AG04450 (cell line): Measurements from ENCODE around the gene SRF. TPM values are rescaled to one million over a fixed set of nuclear protein-coding genes. Genes with fewer than 3 reads are reported as not detected.

Experiments used
- CTCF ChIA-PET: fragments of 300-600, 350-600 bp; formaldehyde crosslinking; extraction: SDS; loops from one replicate; lab custom pipeline; 2022; ENCODE audit warnings: antibody characterized with exemption, inconsistent platforms; lab: Charles Lee
- POLR2A ChIA-PET: fragments of 350-600 bp; formaldehyde crosslinking; extraction: SDS; loops from one replicate; lab custom pipeline; 2021; ENCODE audit warnings: antibody characterized with exemption, inconsistent platforms; lab: Yijun Ruan, JAX
- DNase-seq: peaks from one replicate; pipeline ENCODE4 v3.0.0-alpha.2; 2011; ENCODE audit warnings: low read depth, low spot score
- H3K27ac ChIP-seq: one replicate; pipeline ENCODE4 v1.5.1; 2012; ENCODE audit warnings: low read depth, low read length, control low read depth
- H3K27me3 ChIP-seq: one replicate; pipeline ENCODE4 v1.6.0; 2012; ENCODE audit warnings: low read length; ENCODE audit not compliant: control insufficient read depth, insufficient read depth
- H3K4me3 ChIP-seq: 2 replicates; pipeline ENCODE4 v1.5.1; 2011; ENCODE audit warnings: mild to moderate bottlenecking, low read depth, low read length, control low read depth
- H3K9me3 ChIP-seq: 2 replicates; pipeline ENCODE4 v1.5.1; 2012; ENCODE audit warnings: low read length; ENCODE audit not compliant: control insufficient read depth, insufficient read depth
- CTCF ChIP-seq: IDR thresholded peaks from 2 replicates; pipeline ENCODE4 v1.5.1; 2011; ENCODE audit warnings: low read depth, low read length, control low read depth, inconsistent platforms
- polyA plus RNA-seq: library from polyadenylated mRNA; depleted of rRNA; stranded (reverse); fragments of >200 nt; gene quantifications from 2 replicates; pipeline ENCODE4 v1.2.3, GENCODE V29; 2011

SRF gene
- polyA plus RNA-seq, 1 experiment: 36.8 TPM

GRCh38 chr6:43159599-43159998 is 11.5 kb upstream of the SRF start:
- Histone ChIP-seq H3K27me3 (no peaks in the 10 kb centered on the region), H3K9me3 (no peaks in the 10 kb centered on the region), H3K4me3 (no peak overlapping the region), H3K27ac (no peak overlapping the region)
- ChIA-PET CTCF (interaction anchor here (1.9 kb wide), 1 partner anchor 16 kb away, joined by 6 read pairs; no protein-coding TSS in a partner anchor), POLR2A (no interaction called here)
- no peak for TF ChIP-seq CTCF
- no peak for DNase-seq

- DNase-seq: no peak
- POLR2A ChIA-PET: interaction anchor here (0.6 kb wide), 1 partner anchor 135 kb away, joined by 5 read pairs; no protein-coding TSS in a partner anchor
These were observed 7.2 kb upstream of the SRF start for GRCh38 chr6:43163899-43164298.

GRCh38 chr6:43170417-43170930 is 595 bp upstream of the SRF start:
- CTCF ChIA-PET: interaction anchor here (0.5 to 1.3 kb wide), 4 partner anchors 27 to 899 kb away, joined by 4 to 7 read pairs (median 6); no protein-coding TSS in a partner anchor

More at GRCh38 chr6:43163899-43164298, 7.2 kb upstream of the SRF start:
- Histone ChIP-seq H3K4me3 (no peak overlapping the region), H3K27me3 (no peaks in the 10 kb centered on the region), H3K27ac (no peak overlapping the region), H3K9me3 (no peaks in the 10 kb centered on the region)
- CTCF ChIA-PET: interaction anchor here (0.5 to 0.7 kb wide), 3 partner anchors 8 to 161 kb away, joined by 3 to 5 read pairs (median 3); no protein-coding TSS in a partner anchor
- no peak for TF ChIP-seq CTCF

GRCh38 chr6:43171707-43172103 is 636 bp downstream of the SRF start:
- TF ChIP-seq CTCF: no peak
- CTCF ChIA-PET: interaction anchor here (0.6 to 1.1 kb wide), 3 partner anchors 8 to 14 kb away, joined by 3 to 5 read pairs (median 3); no protein-coding TSS in a partner anchor
- DNase-seq: no peak
- H3K27ac ChIP-seq: peak overlapping the region; percentile 97
- H3K9me3 ChIP-seq: no peaks in the 10 kb centered on the region
- H3K4me3 ChIP-seq: peak overlapping the region; percentile 94
- POLR2A ChIA-PET: interaction anchor here (0.6 to 0.9 kb wide), 2 partner anchors 96 to 118 kb away, joined by 3 read pairs; partner anchors contain the start of gene CUL7
- H3K27me3 ChIP-seq: no peaks in the 10 kb centered on the region

More at GRCh38 chr6:43170417-43170930, 595 bp upstream of the SRF start:
- H3K9me3 ChIP-seq: no peaks in the 10 kb centered on the region
- no peak for DNase-seq
- peak overlapping the region; percentile 71 for H3K4me3 ChIP-seq
- H3K27ac ChIP-seq: peak overlapping the region; percentile 98
- no peaks in the 10 kb centered on the region for H3K27me3 ChIP-seq
- POLR2A ChIA-PET: interaction anchor here (0.9 to 1.5 kb wide), 7 partner anchors 12 to 186 kb away, joined by 3 to 5 read pairs (median 4); partner anchors contain the start of genes CUL9, PPP2R5D and PTK7
- TF ChIP-seq CTCF: no peak
